IMR-90 (cell line): ENCODE results near the gene CHAT. TPM values are rescaled to one million over a fixed set of nuclear protein-coding genes. Genes with fewer than 3 reads are reported as not detected.

Experiments
- ATAC-seq: fragments of 200-7000 bp; cut with Tn5 transposase; 2 replicates; pipeline ENCODE4 v1.9.1; 2020; ENCODE audit warnings: low read depth, mild to moderate bottlenecking, moderate library complexity
- BruUV-seq: library from RNA; stranded (reverse); fragments of 400-500 nt; replicated peaks from 2 replicates; lab custom pipeline; 2021; lab: Mats Ljungman, UMichigan
- CTCF ChIA-PET: fragments of 300-600 bp; formaldehyde crosslinking; extraction: SDS; loops from one replicate; lab custom pipeline; 2021; ENCODE audit warnings: antibody characterized with exemption; lab: Yijun Ruan, JAX
- POLR2A ChIA-PET: fragments of 300-600 bp; sonication (Branson Sonifier 250); formaldehyde crosslinking; loops from one replicate; lab custom pipeline; 2022; ENCODE audit warnings: antibody characterized with exemption; ENCODE audit not compliant: unreplicated experiment; lab: Charles Lee
- DNase-seq: peaks from one replicate; pipeline ENCODE4 v3.0.0; 2013
- H2AFZ ChIP-seq: replicated peaks from 2 replicates; pipeline ENCODE3; 2013; ENCODE audit warnings: low read length, mild to moderate bottlenecking; ENCODE audit not compliant: poor library complexity
- H2AK5ac ChIP-seq: 2 replicates; pipeline ENCODE4 v1.6.1; 2013; ENCODE audit warnings: low read depth, low read length, inconsistent platforms
- H2AK9ac ChIP-seq: replicated peaks from 2 replicates; pipeline ENCODE3; 2013; ENCODE audit warnings: mild to moderate bottlenecking, low read depth, low read length, moderate library complexity; ENCODE audit not compliant: poor library complexity
- H2BK120ac ChIP-seq: 2 replicates; pipeline ENCODE4 v1.6.1; 2013; ENCODE audit warnings: low read depth, low read length, inconsistent platforms
- H2BK15ac ChIP-seq: 3 replicates; pipeline ENCODE4 v1.6.1; 2013; ENCODE audit warnings: low read depth, low read length, inconsistent platforms
- H2BK20ac ChIP-seq: 2 replicates; pipeline ENCODE4 v1.6.1; 2013; ENCODE audit warnings: low read depth, mild to moderate bottlenecking, inconsistent platforms, low read length, moderate library complexity
- H2BK5ac ChIP-seq: 2 replicates; pipeline ENCODE4 v1.6.1; 2013; ENCODE audit warnings: mild to moderate bottlenecking, low read depth, low read length, inconsistent platforms; ENCODE audit not compliant: poor library complexity, severe bottlenecking
- H3K14ac ChIP-seq: replicated peaks from 2 replicates; pipeline ENCODE4 v1.6.1; 2013; ENCODE audit warnings: low read depth, low read length, inconsistent platforms
- H3K18ac ChIP-seq: 2 replicates; pipeline ENCODE4 v1.6.1; 2013; ENCODE audit warnings: low read depth, low read length, control low read depth
- H3K23ac ChIP-seq: 2 replicates; pipeline ENCODE4 v1.6.1; 2013; ENCODE audit warnings: low read depth, low read length, inconsistent platforms
- H3K27ac ChIP-seq: 2 replicates; pipeline ENCODE4 v1.5.1; 2013; ENCODE audit warnings: mild to moderate bottlenecking, control low read depth, low read length; ENCODE audit not compliant: insufficient read depth
- H3K27me3 ChIP-seq: 2 replicates; pipeline ENCODE4 v1.6.1; 2013; ENCODE audit warnings: low read length; ENCODE audit not compliant: control insufficient read depth, insufficient read depth
- H3K36me3 ChIP-seq: 2 replicates; pipeline ENCODE4 v1.6.1; 2013; ENCODE audit warnings: low read length, mixed read lengths; ENCODE audit not compliant: control insufficient read depth, insufficient read depth
- H3K4ac ChIP-seq: 2 replicates; pipeline ENCODE4 v1.6.1; 2013; ENCODE audit warnings: low read depth, low read length, inconsistent platforms
- H3K4me1 ChIP-seq: 2 replicates; pipeline ENCODE4 v1.6.1; 2013; ENCODE audit warnings: low read length, mixed read lengths; ENCODE audit not compliant: control insufficient read depth, insufficient read depth
- H3K4me2 ChIP-seq: 2 replicates; pipeline ENCODE4 v1.6.1; 2013; ENCODE audit warnings: low read depth, mild to moderate bottlenecking, control low read depth, low read length, moderate library complexity
- H3K4me3 ChIP-seq: 2 replicates; pipeline ENCODE4 v1.5.1; 2013; ENCODE audit warnings: low read depth, mild to moderate bottlenecking, control low read depth, low read length, moderate library complexity; ENCODE audit not compliant: insufficient read depth
- H3K56ac ChIP-seq: 2 replicates; pipeline ENCODE4 v1.6.1; 2013; ENCODE audit warnings: low read length, inconsistent platforms; ENCODE audit not compliant: insufficient read depth; ENCODE audit errors: extremely low read depth
- H3K79me1 ChIP-seq, 2 experiments: 2 replicates each; pipeline ENCODE4 v1.6.1; 2013; ENCODE audit warnings: low read length in 2 of 2, inconsistent platforms in 1 of 2, low read depth in 1 of 2
- H3K9ac ChIP-seq: 2 replicates; pipeline ENCODE4 v1.6.1; 2013; ENCODE audit warnings: low read depth, low read length, control low read depth
- H3K9me1 ChIP-seq: 2 replicates; pipeline ENCODE4 v1.6.1; 2013; ENCODE audit warnings: low read length, inconsistent platforms; ENCODE audit not compliant: insufficient read depth
- H3K9me3 ChIP-seq: 2 replicates; pipeline ENCODE4 v1.6.1; 2013; ENCODE audit warnings: low read length; ENCODE audit not compliant: control insufficient read depth, insufficient read depth
- H4K20me1 ChIP-seq: 2 replicates; pipeline ENCODE4 v1.6.1; 2013; ENCODE audit warnings: low read length, inconsistent platforms; ENCODE audit not compliant: insufficient read depth
- H4K5ac ChIP-seq: 2 replicates; pipeline ENCODE4 v1.6.1; 2013; ENCODE audit warnings: mild to moderate bottlenecking, low read depth, low read length, control low read depth
- H4K8ac ChIP-seq, 2 experiments: 2 replicates each; pipeline ENCODE4 v1.6.1; 2013; ENCODE audit warnings: low read depth in 2 of 2, low read length in 2 of 2, control low read depth in 1 of 2, inconsistent platforms in 1 of 2
- H4K91ac ChIP-seq: 2 replicates; pipeline ENCODE4 v1.6.1; 2013; ENCODE audit warnings: low read depth, low read length, inconsistent platforms; ENCODE audit not compliant: insufficient read depth
- CEBPB ChIP-seq: IDR thresholded peaks from 2 replicates; pipeline ENCODE4 v1.6.1; 2012; ENCODE audit warnings: low read depth, low read length, improper control_type of control experiment
- CHD1 ChIP-seq: IDR thresholded peaks from 2 replicates; pipeline ENCODE4 v1.6.1; 2012; ENCODE audit warnings: low read depth, low read length, improper control_type of control experiment
- MAZ ChIP-seq: IDR thresholded peaks from 2 replicates; pipeline ENCODE4 v1.6.1; 2012; ENCODE audit warnings: low read depth, mild to moderate bottlenecking, low read length, improper control_type of control experiment, moderate library complexity, borderline replicate concordance
- MXI1 ChIP-seq: IDR thresholded peaks from 2 replicates; pipeline ENCODE4 v1.6.1; 2012; ENCODE audit warnings: low read depth, mild to moderate bottlenecking, low read length, moderate library complexity, borderline replicate concordance
- NFE2L2 ChIP-seq: fragments of 150-350 bp; IDR thresholded peaks from 2 replicates; pipeline ENCODE4 v1.6.1; 2016; ENCODE audit warnings: low read depth, mild to moderate bottlenecking, low read length
- POLR2A ChIP-seq: IDR thresholded peaks from 2 replicates; pipeline ENCODE4 v1.6.1; 2012; ENCODE audit warnings: mild to moderate bottlenecking, low read depth, low read length
- RCOR1 ChIP-seq: IDR thresholded peaks from 2 replicates; pipeline ENCODE4 v1.6.1; 2012; ENCODE audit warnings: mild to moderate bottlenecking, low read length, improper control_type of control experiment; ENCODE audit not compliant: insufficient replicate concordance
- SMC3 ChIP-seq: fragments of 150-350 bp; IDR thresholded peaks from 2 replicates; pipeline ENCODE4 v1.6.1; 2016; ENCODE audit warnings: low read depth, mild to moderate bottlenecking, antibody characterized with exemption, low read length, moderate library complexity
- USF2 ChIP-seq: fragments of 150-350 bp; IDR thresholded peaks from 2 replicates; pipeline ENCODE4 v1.6.1; 2017; ENCODE audit warnings: mild to moderate bottlenecking, antibody characterized with exemption, low read length, low read depth
- WGBS, 2 experiments: methylation state at CpG; one replicate each; pipeline versions ENCODE4 v1.1.5 to v1.1.7; 2013; ENCODE audit warnings: missing lambda C conversion rate in 2 of 2; ENCODE audit not compliant: insufficient read length in 1 of 2; ENCODE audit errors: extremely low coverage in 2 of 2; 5-methylcytosine and 5-hydroxymethylcytosine counted together
- dilution Hi-C: fragments of 300-500 bp; cut with HindIII; formaldehyde crosslinking; loops from one replicate; pipeline ENCODE4 v1.14.3; 2018; ENCODE audit warnings: low sequenced_read_pairs; ENCODE audit not compliant: unreplicated experiment
- in situ Hi-C: fragments of 300-500 bp; cut with MboI; formaldehyde crosslinking; loops from 3 replicates; pipeline ENCODE4 v1.14.3; 2019; ENCODE audit warnings: low sequenced_read_pairs, inconsistent platforms, mixed read lengths
- intact Hi-C: fragments of 100-400 bp; cut with micrococcal nuclease; formaldehyde crosslinking; loops from 2 replicates; pipeline ENCODE4 v1.10.0; 2022
- polyA plus RNA-seq, 3 experiments: library from polyadenylated mRNA; depleted of rRNA; stranded (reverse); fragments of >200 nt; gene quantifications; 2 replicates each; pipeline ENCODE4 v1.2.3, GENCODE V29; 2012; ENCODE audit warnings: low replicate concordance in 1 of 3
- total RNA-seq: library from RNA; depleted of rRNA; stranded (reverse); fragments of >200 nt; gene quantifications from 2 replicates; pipeline ENCODE4 v1.2.3, GENCODE V29; 2012

CHAT gene
- total and polyA plus RNA-seq, 2 of the 4 experiments (the other 2 are of a cell fraction): not detected

GRCh38 chr10:49690698-49691356 lies 77.0 kb downstream of the CHAT start:
- Histone ChIP-seq H3K79me1 (no peaks in the 10 kb centered on the region), H4K91ac (no peak overlapping the region), H3K9me1 (no peaks in the 10 kb centered on the region), H3K9me3 (peaks cover 3% of the 10 kb centered on the region; the same call in 1 of the 2 replicates), H3K9ac (no peak overlapping the region), H3K27me3 (peaks cover 38% of the 10 kb centered on the region), H2AK9ac (no peak overlapping the region), H2BK5ac (no peak overlapping the region), H3K4ac (no peak overlapping the region), H3K14ac (no peak overlapping the region), H2BK20ac (no peak overlapping the region), H3K27ac (no peak overlapping the region), H3K23ac (no peak overlapping the region; the same call in 1 of the 2 replicates), H2BK15ac (no peak overlapping the region), H4K8ac (no peak overlapping the region), H2AFZ (peak overlapping the region; percentile 29), H4K5ac (no peak overlapping the region), H3K18ac (no peak overlapping the region), H2BK120ac (no peak overlapping the region), H3K4me3 (no peak overlapping the region), H3K56ac (no peak overlapping the region), H3K36me3 (no peaks in the 10 kb centered on the region), H4K20me1 (no peaks in the 10 kb centered on the region), H3K4me2 (no peak overlapping the region), H2AK5ac (no peak overlapping the region), H3K4me1 (no peaks in the 10 kb centered on the region)
- DNase-seq (peak; percentile 25), ATAC-seq (peak; percentile 74)
- POLR2A ChIA-PET: no interaction called here
- no peak for TF ChIP-seq MAZ
- TF ChIP-seq RCOR1: no peak
- TF ChIP-seq CHD1: no peak
- TF ChIP-seq USF2: no peak
- no peak for TF ChIP-seq MXI1
- no peak for TF ChIP-seq SMC3
- TF ChIP-seq NFE2L2: no peak
- TF ChIP-seq POLR2A: no peak
- TF ChIP-seq CEBPB: no peak
- CTCF ChIA-PET: no interaction called here
- dilution Hi-C loops: no loop called here
- in situ Hi-C loops: no loop called here
- intact Hi-C loops: no loop called here
- no TSS peak for BruUV-seq
- no CpG with 5 or more reads among the region's 12 CpGs for WGBS, 2 experiments
